Ascending aorta (tissue), 2 donors: ENCODE data around the gene FGGY. TPM values are rescaled to one million over a fixed set of nuclear protein-coding genes. Genes with fewer than 3 reads are reported as not detected.

ENCODE experiments used
- DNase-seq, 2 donors: peaks; one replicate each; pipeline ENCODE4 v3.0.0-alpha.2; 2019; ENCODE audit warnings: low spot score in 2 of 2
- H3K27ac ChIP-seq, 2 donors: fragments of 200-600 bp; sonication (generic); one replicate each; pipeline ENCODE4 v1.5.1; 2016 to 2017; ENCODE audit warnings: mild to moderate bottlenecking in 1 of 2
- H3K27me3 ChIP-seq: fragments of 200-600 bp; sonication (generic); one replicate; pipeline ENCODE4 v1.5.1; 2017
- H3K36me3 ChIP-seq, 2 donors: fragments of 200-600 bp; sonication (generic); one replicate each; pipeline ENCODE4 v1.5.1; 2016
- H3K4me1 ChIP-seq, 2 donors: fragments of 200-600 bp; sonication (generic); one replicate each; pipeline ENCODE4 v1.5.1; 2016 to 2017; ENCODE audit warnings: mild to moderate bottlenecking in 1 of 2
- H3K4me3 ChIP-seq, 2 donors: fragments of 200-600 bp; sonication (generic); one replicate each; pipeline ENCODE4 v1.5.1; 2016 to 2017; ENCODE audit warnings: mild to moderate bottlenecking in 1 of 2
- H3K9me3 ChIP-seq, 2 donors: fragments of 200-600 bp; sonication (generic); one replicate each; pipeline ENCODE4 v1.5.1; 2016
- CTCF ChIP-seq, 3 experiments: fragments of 200-600 bp in 2 of 3; fragments of 450-650 bp in 1 of 3; sonication (generic) in 2 of 3; IDR thresholded peaks; one replicate each; pipeline ENCODE4 v1.5.1; 2016 to 2019; ENCODE audit warnings: antibody characterized with exemption in 3 of 3, mild to moderate bottlenecking in 1 of 3, moderate library complexity in 1 of 3
- intact Hi-C: fragments of 100-400 bp; cut with DNase I; formaldehyde crosslinking; loops from one replicate; pipeline ENCODE4 v1.15.1; 2023
- total RNA-seq: library from RNA; depleted of rRNA; stranded (reverse); fragments of >200 nt; gene quantifications from one replicate; pipeline ENCODE4 v1.1.0, GENCODE V29; 2016

FGGY gene
- total RNA-seq, 1 donor from 2014 or later = 7.0 TPM

- Histone ChIP-seq H3K36me3 (no peaks in the 10 kb centered on the region), H3K9me3 (no peaks in the 10 kb centered on the region), H3K4me3 (peak overlapping the region; percentile 40 to 48), H3K27ac (peak overlapping the region; percentile 48 to 57), H3K4me1 (peaks cover 0 to 9% of the 10 kb centered on the region in 2 donors), H3K27me3 (no peaks in the 10 kb centered on the region)
- TF ChIP-seq CTCF (IDR thresholded peaks at IDR 0.05) = no peak
- no peak for DNase-seq
- intact Hi-C loops = no loop called here
Measured at GRCh38 chr1:59316497-59317128, 19.7 kb downstream of the FGGY start.

GRCh38 chr1:59317343-59317742 lies 20.4 kb downstream of the FGGY start:
- TF ChIP-seq CTCF (IDR thresholded peaks at IDR 0.05) = no peak
- H3K9me3 ChIP-seq = no peaks in the 10 kb centered on the region
- H3K4me3 ChIP-seq = peak overlapping the region in 1 of 2 donors; percentile 48
- H3K36me3 ChIP-seq = no peaks in the 10 kb centered on the region
- peaks cover 0 to 9% of the 10 kb centered on the region in 2 donors for H3K4me1 ChIP-seq
- H3K27ac ChIP-seq = peak overlapping the region in 1 of 2 donors; percentile 48
- no peaks in the 10 kb centered on the region for H3K27me3 ChIP-seq
- intact Hi-C loops = no loop called here
- no peak for DNase-seq

- Histone ChIP-seq H3K36me3 (no peaks in the 10 kb centered on the region), H3K4me3 (no peak overlapping the region), H3K4me1 (peaks cover 0 to 9% of the 10 kb centered on the region in 2 donors), H3K9me3 (no peaks in the 10 kb centered on the region), H3K27me3 (no peaks in the 10 kb centered on the region), H3K27ac (peak overlapping the region in 1 of 2 donors; percentile 48)
- intact Hi-C loops = no loop called here
- no peak for DNase-seq
- no peak for TF ChIP-seq CTCF (IDR thresholded peaks at IDR 0.05)
Measured at GRCh38 chr1:59317780-59318179, 20.9 kb downstream of the FGGY start.

GRCh38 chr1:59318271-59318860 lies 21.5 kb downstream of the FGGY start:
- H3K4me3 ChIP-seq = no peak overlapping the region
- DNase-seq = no peak
- intact Hi-C loops = no loop called here
- H3K9me3 ChIP-seq = no peaks in the 10 kb centered on the region
- TF ChIP-seq CTCF (IDR thresholded peaks at IDR 0.05) = no peak
- no peaks in the 10 kb centered on the region for H3K36me3 ChIP-seq
- H3K27me3 ChIP-seq = no peaks in the 10 kb centered on the region
- H3K27ac ChIP-seq = no peak overlapping the region
- peaks cover 0 to 9% of the 10 kb centered on the region in 2 donors for H3K4me1 ChIP-seq

GRCh38 chr1:59322394-59322793 lies 25.5 kb downstream of the FGGY start:
- Histone ChIP-seq H3K4me3 (no peak overlapping the region), H3K27me3 (no peaks in the 10 kb centered on the region), H3K4me1 (no peaks in the 10 kb centered on the region), H3K36me3 (peaks cover 0 to 3% of the 10 kb centered on the region in 2 donors), H3K9me3 (no peaks in the 10 kb centered on the region), H3K27ac (no peak overlapping the region)
- intact Hi-C loops = no loop called here
- DNase-seq = no peak
- no peak for TF ChIP-seq CTCF (IDR thresholded peaks at IDR 0.05)
